GM12878 (cell line): Measurements from ENCODE around the gene TBXAS1. TPM values are rescaled to one million over a fixed set of nuclear protein-coding genes. Genes with fewer than 3 reads are reported as not detected.

Source experiments
- BMI1 ChIP-seq: fragments of 450-650 bp; IDR thresholded peaks from 2 replicates; pipeline ENCODE4 v1.6.1; 2016; ENCODE audit warnings: mild to moderate bottlenecking, moderate library complexity, borderline replicate concordance
- CBX5 ChIP-seq: sonication (generic); IDR thresholded peaks from 2 replicates; pipeline ENCODE4 v1.6.1; 2016; ENCODE audit warnings: low read depth, moderate library complexity, mild to moderate bottlenecking, inconsistent platforms
- E2F8 ChIP-seq: fragments of 450-650 bp; IDR thresholded peaks from 2 replicates; pipeline ENCODE4 v1.6.1; 2018; ENCODE audit warnings: mild to moderate bottlenecking, low read depth, moderate library complexity; ENCODE audit not compliant: partially characterized antibody
- IRF5 ChIP-seq: fragments of 450-650 bp; IDR thresholded peaks from 2 replicates; pipeline ENCODE4 v1.6.1; 2017; ENCODE audit warnings: borderline replicate concordance
- MTA2 ChIP-seq: fragments of 450-650 bp; IDR thresholded peaks from 2 replicates; pipeline ENCODE4 v1.6.1; 2016; ENCODE audit warnings: low read depth, mild to moderate bottlenecking, moderate library complexity
- NRF1 ChIP-seq: conservative IDR thresholded peaks from 2 replicates; pipeline ENCODE4 v1.6.1; 2011; ENCODE audit warnings: mild to moderate bottlenecking, low read depth, low read length, improper control_type of control experiment
- PRDM15 ChIP-seq: fragments of 450-650 bp; formaldehyde crosslinking; IDR thresholded peaks from 2 replicates; pipeline ENCODE4 v1.4.0; 2020; ENCODE audit warnings: mild to moderate bottlenecking, moderate library complexity
- RELA ChIP-seq: fragments of 450-650 bp; IDR thresholded peaks from 2 replicates; pipeline ENCODE4 v1.8.0; 2014; ENCODE audit warnings: borderline replicate concordance; ENCODE audit not compliant: partially characterized antibody
- RUNX3 ChIP-seq: IDR thresholded peaks from 2 replicates; pipeline ENCODE4 v1.6.1; 2012; ENCODE audit warnings: low read length, inconsistent platforms
- ZNF622 ChIP-seq: fragments of 450-650 bp; IDR thresholded peaks from 2 replicates; pipeline ENCODE4 v1.6.1; 2017; ENCODE audit warnings: mild to moderate bottlenecking, inconsistent platforms
- polyA plus RNA-seq, 11 experiments: library from polyadenylated mRNA; depleted of rRNA in 4 of 11; unstranded in 6 of 11; stranded (reverse) in 5 of 11; fragments of >200 nt; fragmentation: Nextera tagmentation in 4 of 11; fragmentation: Illumina TruSeq in 1 of 11; extraction: Ambion mirVana in 4 of 11; extraction: Trizol in 1 of 11; gene quantifications; 1 replicate in 1 of 11; 2 replicates in 10 of 11; pipeline versions ENCODE4 v1.2.1 to v1.2.3, GENCODE V29; 2011 to 2016; ENCODE audit warnings: inconsistent platforms in 2 of 11, missing spikeins in 2 of 11, low read depth in 1 of 11
- total RNA-seq, 4 experiments: library from RNA; depleted of rRNA in 3 of 4; stranded (reverse); fragments of >200 nt in 3 of 4; fragmentation: Illumina TruSeq in 1 of 4; extraction: Trizol in 1 of 4; gene quantifications; 2 replicates each; pipeline versions ENCODE4 v1.2.1 to v1.2.3, GENCODE V29; 2013 to 2021

Gene TBXAS1
- total and polyA plus RNA-seq, 10 of the 15 experiments (the other 5 are each of a cell fraction or from before 2014, with no cell fraction given) = 1.5 to 32.7 (median 16.3) TPM

GRCh38 chr7:139886206-139886605, 57.1 kb downstream of the TBXAS1 start (continued):
- TF ChIP-seq E2F8 (no peak), RUNX3 (0 out of 2 replicates have a peak, but pooled peaks have one; percentile 12), MTA2 (0 out of 2 replicates have a peak, but pooled peaks have one; percentile 13), PRDM15 (CRISPR knock-in tag) (no peak), BMI1 (no peak), IRF5 (no peak), RELA (no peak), CBX5 (no peak), NRF1 (no peak), ZNF622 (no peak)
